Keratinocyte (primary cell): ENCODE results near the gene RNPEPL1.

Experiments used
- EZH2 ChIP-seq: IDR thresholded peaks from one replicate; pipeline ENCODE4 v1.6.1; 2012; ENCODE audit warnings: inconsistent platforms, mild to moderate bottlenecking, low read length, moderate library complexity
- TF ChIP-seq, protein P1 (sequence below), 3 experiments: IDR thresholded peaks in 1 of 3; conservative IDR thresholded peaks in 1 of 3; optimal IDR thresholded peaks in 1 of 3; 2 replicates in 2 of 3; 3 replicates in 1 of 3; pipeline versions ENCODE3 to v1.5.1; 2011; ENCODE audit warnings: low read length in 3 of 3, mild to moderate bottlenecking in 3 of 3, moderate library complexity in 2 of 3, control low read depth in 1 of 3, inconsistent platforms in 1 of 3; ENCODE audit not compliant: insufficient read depth in 2 of 3; ENCODE audit errors: extremely low read depth in 1 of 3

DNA sequence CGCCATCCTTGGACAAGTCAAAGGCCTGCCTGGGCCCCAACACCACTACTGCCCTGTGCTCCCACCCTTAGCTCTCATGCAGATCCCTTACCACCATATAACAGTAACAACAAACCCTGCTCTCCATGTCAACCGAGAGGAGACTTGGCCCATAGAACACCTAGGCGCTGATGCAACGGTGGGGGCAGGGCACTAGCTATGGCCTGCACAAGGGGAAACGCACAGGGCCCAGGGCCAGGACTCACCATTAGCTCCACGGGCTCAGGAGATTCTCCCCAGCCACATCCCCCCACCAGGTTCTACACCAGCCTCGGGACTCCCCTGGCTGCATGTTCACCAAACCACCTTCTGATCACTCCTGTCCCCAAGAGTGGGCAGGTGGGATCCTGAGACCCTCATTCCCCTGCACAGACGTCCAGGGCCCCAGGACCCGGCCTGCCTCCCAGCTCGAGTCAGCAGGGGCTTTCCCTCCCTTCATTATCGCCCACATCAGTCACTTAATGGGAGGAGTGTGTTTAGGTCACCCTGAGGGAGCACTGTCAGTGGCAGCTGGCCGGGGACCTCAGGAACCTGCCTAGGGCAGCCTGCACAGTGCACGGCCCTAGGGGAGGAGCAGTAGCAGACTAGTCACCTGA is 39.8 kb upstream of the RNPEPL1 start:
- no peak for TF ChIP-seq EZH2
- TF ChIP-seq, protein P1, sequence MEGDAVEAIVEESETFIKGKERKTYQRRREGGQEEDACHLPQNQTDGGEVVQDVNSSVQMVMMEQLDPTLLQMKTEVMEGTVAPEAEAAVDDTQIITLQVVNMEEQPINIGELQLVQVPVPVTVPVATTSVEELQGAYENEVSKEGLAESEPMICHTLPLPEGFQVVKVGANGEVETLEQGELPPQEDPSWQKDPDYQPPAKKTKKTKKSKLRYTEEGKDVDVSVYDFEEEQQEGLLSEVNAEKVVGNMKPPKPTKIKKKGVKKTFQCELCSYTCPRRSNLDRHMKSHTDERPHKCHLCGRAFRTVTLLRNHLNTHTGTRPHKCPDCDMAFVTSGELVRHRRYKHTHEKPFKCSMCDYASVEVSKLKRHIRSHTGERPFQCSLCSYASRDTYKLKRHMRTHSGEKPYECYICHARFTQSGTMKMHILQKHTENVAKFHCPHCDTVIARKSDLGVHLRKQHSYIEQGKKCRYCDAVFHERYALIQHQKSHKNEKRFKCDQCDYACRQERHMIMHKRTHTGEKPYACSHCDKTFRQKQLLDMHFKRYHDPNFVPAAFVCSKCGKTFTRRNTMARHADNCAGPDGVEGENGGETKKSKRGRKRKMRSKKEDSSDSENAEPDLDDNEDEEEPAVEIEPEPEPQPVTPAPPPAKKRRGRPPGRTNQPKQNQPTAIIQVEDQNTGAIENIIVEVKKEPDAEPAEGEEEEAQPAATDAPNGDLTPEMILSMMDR (optimal IDR thresholded peaks at IDR 0.05 in 1 of 3, IDR thresholded peaks at IDR 0.05 in 1 of 3, conservative IDR thresholded peaks at IDR 0.05 in 1 of 3; ENCODE audit: extremely low read depth in 1 of 3, insufficient read depth in 2 of 3, low read length in 3 of 3) = no peak
